ENCODE results near the gene GCN1. TPM values are rescaled to one million over a fixed set of nuclear protein-coding genes. Genes with fewer than 3 reads are reported as not detected.
A peak's percentile ranks its signal among the peaks of the same experiment; 100 is the strongest.

Gene GCN1
- total RNA-seq, 1 donor from 2014 or later = 62.6 TPM

GRCh38 chr12:120081641-120082040 is 112.9 kb downstream of the GCN1 start:
- no peak for DNase-seq (ENCODE audit: extremely low spot score in 2 of 2)
- H3K4me1 ChIP-seq = peaks cover 18% of the 10 kb centered on the region
- no peak overlapping the region for H3K27ac ChIP-seq
- H3K4me3 ChIP-seq = no peak overlapping the region
- H3K9me3 ChIP-seq = no peaks in the 10 kb centered on the region
- TF ChIP-seq POLR2AphosphoS5 (IDR thresholded peaks at IDR 0.05; ENCODE audit: insufficient read depth in 1 of 2, low read depth in 1 of 2) (no peak), POLR2A (IDR thresholded peaks at IDR 0.05) (no peak), CTCF (IDR thresholded peaks at IDR 0.05) (no peak)
- intact Hi-C loops (cut with DNase I) = no loop called here
- H3K36me3 ChIP-seq = no peaks in the 10 kb centered on the region
- no peaks in the 10 kb centered on the region for H3K27me3 ChIP-seq

- Histone ChIP-seq H3K27ac (peak overlapping the region; percentile 13), H3K4me3 (no peak overlapping the region), H3K36me3 (no peaks in the 10 kb centered on the region), H3K4me1 (peaks cover 9% of the 10 kb centered on the region), H3K27me3 (no peaks in the 10 kb centered on the region), H3K9me3 (no peaks in the 10 kb centered on the region)
- intact Hi-C loops (cut with DNase I) = no loop called here
- DNase-seq (ENCODE audit: extremely low spot score in 2 of 2) = no peak
- TF ChIP-seq POLR2A (IDR thresholded peaks at IDR 0.05) (no peak), CTCF (IDR thresholded peaks at IDR 0.05) (no peak), POLR2AphosphoS5 (IDR thresholded peaks at IDR 0.05; ENCODE audit: insufficient read depth in 1 of 2, low read depth in 1 of 2) (peak in 1 of 2 donors; percentile 36)
These were observed 114.8 kb downstream of the GCN1 start for GRCh38 chr12:120079411-120080400.

GRCh38 chr12:120078868-120079267 is 115.6 kb downstream of the GCN1 start:
- Histone ChIP-seq H3K27me3 (no peaks in the 10 kb centered on the region), H3K4me3 (no peak overlapping the region), H3K36me3 (no peaks in the 10 kb centered on the region), H3K9me3 (no peaks in the 10 kb centered on the region), H3K27ac (no peak overlapping the region), H3K4me1 (peaks cover 9% of the 10 kb centered on the region)
- DNase-seq (ENCODE audit: extremely low spot score in 2 of 2) = no peak
- intact Hi-C loops (cut with DNase I) = no loop called here
- TF ChIP-seq POLR2A (IDR thresholded peaks at IDR 0.05) (no peak), POLR2AphosphoS5 (IDR thresholded peaks at IDR 0.05; ENCODE audit: insufficient read depth in 1 of 2, low read depth in 1 of 2) (no peak), CTCF (IDR thresholded peaks at IDR 0.05) (no peak)

GRCh38 chr12:120077260-120077659 is 117.3 kb downstream of the GCN1 start:
- no peak for DNase-seq (ENCODE audit: extremely low spot score in 2 of 2)
- Histone ChIP-seq H3K36me3 (no peaks in the 10 kb centered on the region), H3K27me3 (no peaks in the 10 kb centered on the region), H3K9me3 (no peaks in the 10 kb centered on the region), H3K4me3 (no peak overlapping the region), H3K4me1 (peaks cover 9% of the 10 kb centered on the region), H3K27ac (no peak overlapping the region)
- intact Hi-C loops (cut with DNase I) = no loop called here
- TF ChIP-seq POLR2AphosphoS5 (IDR thresholded peaks at IDR 0.05; ENCODE audit: insufficient read depth in 1 of 2, low read depth in 1 of 2) = no peak
- no peak for TF ChIP-seq POLR2A (IDR thresholded peaks at IDR 0.05)
- TF ChIP-seq CTCF (IDR thresholded peaks at IDR 0.05) = no peak

Small RNA genes within 50 kb of the gene (microRNA-seq; reads per million reads assigned to microRNA genes)
- gene MIR4498 (ENCODE audit: borderline number of aligned reads, borderline replicate concordance) = not detected

Small RNA genes within 50 kb of the gene (small RNA-seq; reads per million reads assigned to genes)
- not detected for gene MIR4498

Other genes with a start within 250 kb of the GCN1 start
- 71.2 TPM for gene BICDL1, start 205.5 kb downstream of the GCN1 start, total RNA-seq
- gene RAB35, start 78.0 kb downstream of the GCN1 start, total RNA-seq = 30.9 TPM
- 2,837 TPM for gene RPLP0, start 6.4 kb upstream of the GCN1 start, total RNA-seq
- 95.3 TPM for gene PXN, start 71.0 kb upstream of the GCN1 start, total RNA-seq
- under 0.01 TPM for gene RNU4-2, start 97.2 kb upstream of the GCN1 start, total RNA-seq
- under 0.01 TPM for gene RNU4-1, start 98.5 kb upstream of the GCN1 start, total RNA-seq
- gene SIRT4, start 107.6 kb upstream of the GCN1 start, total RNA-seq = not detected
- gene PLA2G1B, start 133.1 kb upstream of the GCN1 start, total RNA-seq = not detected
- gene MSI1, start 174.4 kb upstream of the GCN1 start, total RNA-seq = 3.7 TPM
- 928 TPM for gene COX6A1, start 243.4 kb upstream of the GCN1 start, total RNA-seq